Fibroblast of skin of scalp (primary cell): Measurements from ENCODE around the gene KMT5C.
"Not testable (repeated sequence)": the region's sequence is repeated elsewhere in the genome, so short reads cannot be mapped to it uniquely, and the experiment has no call there.

Experiments
- DNase-seq: peaks from one replicate; pipeline ENCODE4 v3.0.0-alpha.2; 2013

Gene KMT5C

DNA sequence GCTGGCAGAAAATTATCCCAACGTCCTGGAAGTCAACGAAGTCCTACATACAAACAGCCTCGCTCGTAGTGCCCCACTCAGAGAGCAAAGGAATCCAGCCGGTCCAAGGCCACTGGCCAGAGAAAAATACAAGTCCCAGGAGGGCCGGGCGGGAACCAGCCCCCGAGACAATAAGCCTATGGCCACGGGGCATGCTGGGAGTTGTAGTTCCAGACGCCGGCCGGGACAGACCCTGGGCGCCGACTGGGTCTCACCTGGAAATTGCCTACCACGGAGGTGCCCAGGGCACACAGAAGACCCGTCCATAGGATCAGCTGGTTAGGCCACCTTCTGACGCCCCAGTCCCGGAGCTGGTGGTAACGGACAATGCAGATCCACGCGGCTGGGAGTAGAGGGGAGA lies 19.9 kb upstream of the KMT5C start:
- peak; percentile 58 for DNase-seq

DNA sequence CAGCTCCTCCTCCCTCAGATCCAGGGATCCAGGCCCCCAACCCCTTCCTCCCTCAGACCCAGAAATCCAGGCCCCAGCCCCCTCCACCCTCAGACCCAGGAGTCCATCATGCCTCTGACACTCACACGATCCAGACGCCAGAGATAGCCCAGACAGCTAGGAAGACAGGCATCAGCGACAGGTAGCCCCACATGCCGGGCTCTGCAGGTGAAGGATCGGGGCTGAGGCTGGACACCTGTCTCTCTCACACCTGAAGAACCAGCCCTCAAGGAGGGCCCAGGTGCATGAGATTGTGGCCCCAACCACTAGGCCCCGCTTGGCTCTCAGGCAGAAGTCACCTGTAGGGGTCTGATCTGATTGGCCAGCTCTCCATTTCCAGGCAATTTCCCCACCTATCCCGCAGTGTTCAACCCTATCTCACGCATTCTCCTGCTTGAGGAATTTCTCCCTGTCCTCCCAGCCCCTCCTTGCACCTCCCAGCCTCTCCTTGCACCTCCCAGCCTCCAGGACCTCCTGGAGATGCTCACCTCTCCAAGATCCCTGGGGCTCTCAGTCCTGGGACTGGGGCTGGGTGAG lies 18.7 kb upstream of the KMT5C start:
- no peak for DNase-seq

DNA sequence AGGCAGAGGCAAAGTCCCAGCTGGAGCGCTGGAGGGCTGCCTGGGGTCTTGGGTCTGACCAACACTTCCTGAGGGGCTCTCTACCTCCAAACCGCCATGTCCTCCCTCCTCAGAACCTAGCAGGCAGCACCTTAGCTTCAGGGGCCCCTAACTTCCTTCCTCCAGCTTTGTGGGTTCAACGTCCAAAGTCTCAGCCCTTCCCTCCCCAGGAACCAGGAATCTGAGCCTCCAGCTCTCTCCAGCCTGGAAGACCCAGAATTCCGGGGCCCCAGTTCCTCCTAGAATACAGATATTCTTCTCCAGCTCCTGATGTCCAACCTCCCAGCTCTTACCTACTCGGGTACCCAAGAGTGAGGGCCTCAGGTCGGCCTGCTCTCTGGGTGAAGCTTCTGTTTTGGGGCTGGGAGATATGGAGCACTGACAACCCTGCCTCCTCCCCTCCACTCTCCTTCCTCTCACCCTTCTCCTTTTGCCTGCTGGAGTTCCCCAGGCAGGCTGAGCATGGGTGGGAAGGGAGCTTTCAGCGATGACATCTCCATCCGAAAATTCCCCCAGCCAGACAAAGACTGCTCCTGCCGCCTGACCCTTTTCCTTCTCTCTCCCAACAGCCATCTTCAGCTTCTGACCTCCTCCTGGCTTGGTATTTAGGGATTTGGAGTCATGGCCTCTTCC lies 18.1 kb upstream of the KMT5C start:
- no peak for DNase-seq

DNA sequence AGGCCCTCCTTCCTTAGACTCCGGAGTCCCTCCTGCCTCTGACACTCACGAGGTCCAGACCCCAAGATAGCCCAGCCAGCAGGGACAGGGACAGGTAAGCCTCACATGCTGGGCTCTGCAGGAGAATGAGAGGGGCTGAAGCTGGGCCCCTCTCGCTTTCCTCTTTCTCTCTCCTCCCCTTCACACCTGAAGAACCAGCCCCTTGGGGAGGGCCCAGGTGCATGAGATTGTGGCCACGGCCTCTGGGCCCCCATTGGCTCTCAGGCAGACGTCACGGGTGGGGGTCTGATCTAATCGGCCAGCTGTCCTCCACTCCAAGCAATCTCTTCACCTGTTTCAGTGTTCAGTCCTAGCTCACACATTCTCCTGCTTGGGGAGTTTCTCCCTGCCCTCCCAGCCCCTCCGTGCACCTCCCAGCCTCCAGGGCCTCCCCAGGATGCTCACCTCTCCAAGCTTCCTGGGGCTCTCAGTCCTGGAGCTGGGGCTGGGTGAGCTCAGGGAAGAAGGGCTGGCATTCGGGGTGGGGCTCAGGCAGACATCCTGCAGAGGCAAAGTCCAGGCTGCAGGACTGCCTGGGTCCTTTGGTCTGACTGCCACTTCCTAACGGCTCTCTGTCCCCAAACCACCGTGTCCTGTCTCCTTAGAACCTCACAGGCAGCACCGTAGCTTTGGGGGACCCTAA lies 17.3 kb upstream of the KMT5C start:
- no peak for DNase-seq

DNA sequence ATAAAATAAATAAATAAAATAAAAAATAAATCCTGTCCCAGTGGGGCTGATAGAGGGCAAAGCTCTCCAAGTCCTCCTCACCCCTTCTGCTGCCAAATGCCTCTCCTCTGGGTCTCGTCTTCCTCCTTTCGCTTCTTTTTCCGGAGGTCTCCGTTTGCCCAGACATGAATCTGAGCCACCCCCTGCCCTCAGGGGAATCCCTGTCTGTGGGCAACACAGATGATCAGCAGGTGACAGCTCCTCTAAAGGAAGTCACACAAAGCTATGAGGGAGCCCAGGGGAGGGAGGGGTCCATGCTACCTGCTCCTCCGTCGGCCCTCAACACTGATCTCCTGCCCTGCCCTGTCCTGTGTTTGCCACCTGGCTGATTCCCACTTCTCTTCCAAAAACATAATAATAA lies 15.0 kb upstream of the KMT5C start:
- no peak for DNase-seq

DNA sequence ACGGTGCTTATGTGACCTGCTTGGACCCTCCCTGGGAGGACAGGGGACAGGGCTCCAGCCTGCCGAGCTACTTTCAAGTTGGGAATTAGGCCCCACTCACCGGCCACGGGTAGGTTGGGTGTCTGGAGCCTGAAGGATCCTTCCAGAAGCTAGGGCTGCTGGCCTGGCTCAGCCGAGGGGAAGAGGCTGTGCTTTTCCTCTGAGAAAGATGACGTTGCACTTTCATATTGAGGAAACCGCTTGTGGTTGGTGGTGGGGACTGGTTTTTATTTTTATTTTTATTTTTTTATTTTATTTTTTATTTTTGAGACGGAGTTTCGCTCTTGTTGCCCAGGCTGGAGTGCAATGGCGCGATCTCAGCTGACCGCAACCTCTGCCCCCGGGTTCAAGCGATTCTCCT lies 14.5 kb upstream of the KMT5C start, which contains the start of gene TMEM150B:
Gene TMEM150B (minus strand): TSS at position 170 of the 400 bp plus-strand sequence. CDS start 4,305 bp downstream, outside the sequence.
- no peak for DNase-seq

DNA sequence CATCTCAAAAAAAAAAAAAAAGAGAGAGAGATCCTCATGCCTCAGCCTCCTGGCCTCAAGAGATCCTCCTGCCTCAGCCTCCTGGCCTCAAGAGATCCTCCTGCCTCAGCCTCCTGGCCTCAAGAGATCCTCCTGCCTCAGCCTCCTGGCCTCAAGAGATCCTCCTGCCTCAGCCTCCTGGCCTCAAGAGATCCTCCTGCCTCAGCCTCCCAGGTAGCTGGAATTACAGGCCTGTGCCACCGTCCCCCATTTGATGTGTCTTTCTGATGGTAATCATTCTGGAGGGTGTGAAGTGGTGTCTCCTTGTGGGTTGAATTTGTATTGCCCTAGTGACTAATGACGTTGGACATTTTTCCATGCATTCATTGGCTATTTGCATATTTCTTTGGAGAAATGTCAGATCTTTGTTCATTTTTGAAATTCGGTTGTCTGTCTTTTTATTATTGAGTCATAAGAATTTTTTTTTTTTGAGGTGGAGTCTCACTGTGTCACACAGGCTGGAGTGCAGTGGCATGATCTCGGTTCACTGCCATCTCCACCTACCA lies 10.8 kb upstream of the KMT5C start:
- DNase-seq, result not testable (repeated sequence)

DNA sequence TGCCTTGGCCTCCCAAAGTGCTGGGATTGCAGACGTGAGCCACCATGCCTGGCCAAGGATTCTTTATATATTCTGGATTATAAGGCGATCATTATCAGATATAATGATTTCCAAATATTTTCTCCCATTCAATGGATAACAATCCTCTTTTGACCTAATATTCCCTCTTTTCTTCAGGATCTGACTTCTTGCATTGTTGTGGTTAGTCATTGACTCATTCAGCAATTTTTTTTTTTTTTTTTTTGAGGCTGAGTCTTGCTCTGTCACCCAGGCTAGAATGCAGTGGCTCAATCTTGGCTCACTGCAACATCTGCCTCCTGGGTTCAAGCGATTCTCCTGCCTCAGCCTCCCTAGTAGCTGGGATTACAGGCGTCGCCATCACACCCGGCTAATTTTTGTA lies 9.9 kb upstream of the KMT5C start:
- DNase-seq, result peak; percentile 50

DNA sequence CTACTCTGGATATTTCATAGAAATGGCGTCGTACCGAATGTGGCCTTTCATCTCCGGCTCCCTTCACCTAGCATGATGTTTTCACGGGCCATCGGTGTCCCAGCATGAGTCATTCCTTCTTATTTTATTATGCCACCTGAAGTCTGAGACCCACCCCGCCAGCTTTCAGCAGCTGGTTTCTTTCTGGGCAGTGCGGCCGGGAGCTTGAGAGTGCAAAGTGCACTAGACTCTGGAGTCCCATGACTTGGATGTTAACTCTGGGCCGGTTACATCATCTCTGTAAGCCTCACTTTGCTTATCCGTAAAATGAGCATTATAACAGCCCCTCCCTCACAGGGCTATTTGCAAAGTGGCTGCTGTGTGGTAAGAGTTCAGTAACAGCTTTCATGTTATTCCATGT lies 5.8 kb upstream of the KMT5C start:
- no peak for DNase-seq

DNA sequence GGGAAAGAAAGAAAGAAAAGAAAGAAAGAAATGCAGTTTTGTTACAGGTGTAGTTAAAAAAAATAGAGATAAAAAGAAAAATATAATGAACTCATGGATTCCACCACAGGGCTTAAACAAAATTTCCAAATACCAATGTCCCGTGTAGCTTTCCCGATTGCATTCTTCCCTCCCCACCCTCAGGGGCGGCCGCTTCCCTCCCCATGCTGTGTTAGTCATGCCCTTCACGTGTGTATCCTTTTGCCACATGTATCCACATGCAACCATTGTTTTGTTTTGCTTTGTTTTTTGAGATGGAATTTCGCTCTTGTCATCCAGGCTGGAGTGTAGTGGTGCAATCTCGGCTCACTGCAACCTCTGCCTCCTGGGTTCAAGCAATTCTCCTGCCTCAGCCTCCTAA lies 3.6 kb upstream of the KMT5C start:
- DNase-seq, result peak; percentile 54

DNA sequence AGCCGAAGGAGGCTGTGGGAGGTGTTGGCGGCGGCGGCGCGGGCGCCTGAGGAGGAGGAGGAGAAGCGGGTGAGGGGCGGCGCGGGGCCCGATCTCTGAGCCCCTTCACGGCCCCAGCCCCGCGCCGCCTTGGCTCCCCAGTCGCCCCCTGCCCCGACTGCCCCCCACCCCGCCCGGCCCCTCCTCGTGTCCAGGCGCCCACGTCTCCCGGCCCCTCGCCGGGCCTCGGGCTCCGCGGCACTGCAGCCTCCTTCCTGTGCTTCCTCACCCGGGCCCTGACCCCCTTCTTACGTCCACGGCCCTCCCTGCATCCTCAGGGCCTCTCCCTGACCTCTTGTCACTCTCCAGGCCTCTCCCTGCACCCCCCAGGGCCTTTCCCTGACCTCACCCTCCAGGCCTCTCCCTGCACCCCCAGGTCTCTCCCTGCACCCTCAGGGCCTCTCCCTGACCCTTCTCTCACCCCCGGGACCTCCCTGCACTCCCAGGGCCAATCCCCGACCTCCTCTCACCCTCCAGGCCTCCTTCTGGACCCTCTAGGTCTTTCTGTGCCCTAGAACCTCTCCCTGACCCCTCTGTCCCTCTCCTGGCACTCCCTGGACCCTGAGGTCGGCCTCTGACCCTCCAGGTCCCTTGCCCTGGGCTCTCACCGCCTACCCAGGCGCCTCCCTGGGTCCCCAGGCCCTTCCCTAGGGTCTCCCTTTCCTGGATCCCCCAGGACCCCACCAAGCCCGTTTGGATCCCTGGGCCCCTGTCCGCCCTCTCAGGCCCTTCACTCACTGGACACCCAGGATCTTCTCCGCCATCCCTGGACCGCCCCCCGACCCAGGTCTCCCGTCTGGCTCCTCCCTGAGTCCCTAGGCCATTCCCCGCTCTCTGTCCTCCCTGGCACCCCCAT lies 460 bp downstream of the KMT5C start:
- DNase-seq, result no peak

DNA sequence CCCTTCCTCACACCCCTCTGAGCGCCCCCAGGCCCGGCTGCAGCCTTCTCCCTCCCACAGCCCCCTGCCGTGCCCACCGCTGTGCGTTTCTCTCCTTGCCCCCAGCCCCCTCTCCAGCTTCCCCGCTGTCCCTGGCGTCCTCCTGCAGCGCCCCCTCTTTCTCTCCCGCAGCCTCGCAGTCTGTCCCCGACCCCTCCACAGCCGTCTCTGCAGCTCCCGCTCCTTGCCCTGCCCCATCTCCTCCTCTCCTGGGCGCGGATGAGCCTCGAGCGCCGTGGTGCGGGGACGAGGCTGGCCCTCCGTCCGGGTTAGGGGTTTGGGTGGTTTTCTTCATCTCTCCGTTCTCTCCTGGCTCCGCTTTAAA lies 1.1 kb downstream of the KMT5C start:
- no peak for DNase-seq

DNA sequence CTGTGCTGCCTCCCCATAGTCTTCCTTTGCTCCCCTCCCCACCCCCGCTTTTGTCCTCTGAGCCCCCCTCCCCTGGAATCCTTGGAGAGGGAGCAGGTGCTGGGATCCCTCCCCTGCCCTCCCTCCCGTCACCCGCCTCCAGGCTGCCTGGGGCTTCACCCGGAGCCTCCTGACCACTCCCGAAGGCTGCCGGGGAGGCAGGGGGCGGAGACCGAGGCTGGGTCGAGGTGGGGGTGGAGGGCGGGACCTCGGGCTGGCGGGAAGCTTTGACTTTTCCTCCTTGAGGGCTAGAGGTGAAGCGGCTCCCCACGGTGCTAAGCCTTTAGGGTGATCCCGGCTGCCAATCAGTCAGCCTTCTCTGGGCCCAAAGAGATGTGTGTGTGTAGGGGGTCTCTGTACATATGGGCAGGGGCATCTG lies 1.5 kb downstream of the KMT5C start:
- DNase-seq, result peak; percentile 61

DNA sequence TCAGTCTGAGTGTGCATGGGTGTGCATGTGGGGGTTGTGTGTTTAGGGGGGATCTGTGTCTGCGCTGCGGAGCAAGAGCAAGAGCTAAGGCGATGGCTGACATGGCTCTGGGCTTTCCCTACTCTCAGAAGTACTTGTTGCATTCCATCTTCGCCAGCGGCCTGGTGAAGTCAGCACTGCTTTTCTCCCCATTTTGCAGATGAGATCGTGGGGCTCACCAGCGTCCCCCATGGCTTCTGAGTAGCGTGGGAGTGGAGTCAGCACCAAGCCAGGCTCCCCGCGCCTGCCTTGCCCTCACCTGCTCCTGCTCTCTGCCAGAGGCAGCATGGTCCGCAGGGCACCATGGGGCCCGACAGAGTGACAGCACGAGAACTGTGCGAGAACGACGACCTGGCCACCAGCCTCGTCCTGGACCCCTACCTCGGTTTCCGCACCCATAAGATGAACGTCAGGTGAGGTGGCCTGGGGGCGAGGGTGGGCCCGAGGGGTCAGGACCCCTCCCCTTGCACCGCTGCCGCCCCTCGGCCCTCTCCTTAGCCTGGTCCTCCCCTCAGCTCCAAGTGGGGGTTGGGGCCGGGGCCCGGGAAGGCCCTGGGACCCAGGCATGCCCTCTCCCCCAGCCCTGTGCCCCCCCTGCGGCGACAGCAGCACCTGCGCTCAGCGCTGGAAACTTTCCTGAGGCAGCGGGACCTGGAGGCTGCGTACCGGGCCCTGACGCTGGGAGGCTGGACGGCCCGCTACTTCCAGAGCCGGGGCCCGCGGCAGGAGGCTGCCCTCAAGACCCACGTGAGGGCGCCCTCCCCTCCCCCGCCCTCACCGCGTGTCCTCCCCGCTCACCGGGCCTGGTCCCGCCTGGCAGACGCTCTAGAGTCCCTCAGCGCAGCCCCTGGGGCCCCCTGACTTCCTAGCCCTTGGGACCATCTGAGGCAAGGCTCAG lies 2.2 kb downstream of the KMT5C start:
- no peak for DNase-seq

DNA sequence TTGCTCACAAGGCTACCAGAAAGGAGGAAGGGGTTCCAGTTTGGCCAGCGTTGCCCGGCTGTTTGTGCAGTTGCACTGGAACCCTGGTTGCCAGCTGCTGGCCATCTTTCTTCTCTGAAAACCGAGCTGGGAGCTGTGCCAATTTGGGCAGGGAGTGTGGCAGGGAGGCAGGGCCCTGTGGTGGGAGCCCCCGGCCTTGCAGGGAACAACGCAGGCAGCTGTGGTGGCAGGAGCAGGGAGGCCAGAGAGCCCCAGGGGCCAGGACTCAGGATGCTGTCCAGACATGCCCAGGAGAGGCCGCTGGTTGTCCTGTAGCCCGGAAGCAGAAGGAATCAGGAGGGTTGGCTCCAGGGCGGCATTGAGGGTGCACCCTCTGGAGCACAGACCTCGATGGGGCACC lies 4.8 kb downstream of the KMT5C start:
- no peak for DNase-seq

DNA sequence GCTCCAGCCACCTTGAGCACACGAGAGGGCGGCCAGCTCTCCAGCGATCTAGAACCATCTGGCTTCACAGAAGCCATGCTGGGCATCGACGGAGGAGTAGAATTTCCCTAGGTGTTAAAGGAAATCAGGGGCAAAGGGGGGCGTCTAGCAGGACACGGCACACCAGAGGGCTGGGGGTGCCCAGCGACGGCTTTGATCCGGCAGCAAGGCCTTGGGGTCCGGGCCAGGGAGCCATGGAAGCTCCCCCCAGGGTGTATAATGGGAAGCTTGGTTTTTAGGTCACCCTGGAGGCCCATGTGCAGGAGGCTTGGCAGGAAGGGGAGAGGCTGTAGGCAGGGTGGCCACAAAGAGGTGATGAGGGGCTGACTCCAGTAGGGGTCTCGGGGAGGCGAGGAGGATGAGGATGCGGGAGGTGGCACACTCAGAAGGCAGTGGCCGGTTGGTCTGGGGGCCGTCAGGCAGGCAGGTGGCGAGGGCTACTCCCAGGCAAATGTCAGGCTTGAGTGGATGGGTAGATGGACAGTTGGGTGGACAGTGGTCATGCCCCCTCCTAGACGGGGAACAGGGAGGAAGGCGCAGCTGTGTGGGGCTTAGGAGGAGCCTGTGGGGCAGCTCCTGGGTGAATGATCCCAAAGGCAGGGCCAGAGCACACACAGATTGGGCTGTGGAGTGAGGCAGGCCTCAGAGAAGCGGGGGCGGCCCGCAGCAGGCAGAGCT lies 5.6 kb downstream of the KMT5C start:
- no peak for DNase-seq

DNA sequence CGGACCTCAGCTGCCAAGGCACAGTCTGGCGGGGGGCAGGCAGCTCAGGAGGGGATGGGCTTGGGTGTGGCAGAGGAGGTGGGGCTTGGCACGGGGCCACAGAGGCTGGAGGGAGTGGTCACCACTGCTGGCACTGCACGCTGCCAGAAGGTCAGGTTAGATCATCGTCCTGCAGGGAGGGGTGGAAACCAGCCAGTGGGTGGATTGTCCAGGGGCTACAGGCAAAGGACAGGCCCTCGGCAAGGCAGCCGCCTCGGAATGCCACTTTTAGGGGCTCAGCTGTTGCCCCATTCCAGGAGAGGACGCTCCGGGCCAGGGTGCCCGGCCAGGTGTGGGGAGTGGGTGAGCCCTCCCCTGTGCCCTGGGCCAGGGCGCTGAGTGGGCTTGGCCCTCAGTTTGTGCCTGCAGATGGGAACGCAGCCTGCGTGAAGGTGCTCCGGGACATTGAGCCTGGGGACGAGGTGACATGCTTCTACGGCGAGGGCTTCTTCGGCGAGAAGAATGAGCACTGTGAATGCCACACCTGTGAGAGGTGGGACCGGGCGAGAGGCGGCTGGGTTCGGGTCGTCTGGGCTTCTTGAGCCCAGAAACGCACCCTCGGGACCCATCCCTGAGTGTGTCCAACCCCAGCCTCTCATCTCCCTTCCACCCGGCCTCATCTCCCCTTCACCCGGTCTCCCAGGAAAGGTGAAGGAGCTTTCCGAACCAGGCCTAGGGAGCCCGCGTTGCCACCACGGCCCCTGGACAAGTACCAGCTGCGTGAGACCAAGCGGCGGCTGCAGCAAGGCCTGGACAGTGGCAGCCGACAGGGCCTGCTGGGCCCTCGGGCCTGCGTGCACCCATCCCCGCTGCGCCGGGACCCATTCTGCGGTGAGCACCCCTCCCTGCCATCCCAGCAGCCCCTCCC lies 6.4 kb downstream of the KMT5C start:
- no peak for DNase-seq

DNA sequence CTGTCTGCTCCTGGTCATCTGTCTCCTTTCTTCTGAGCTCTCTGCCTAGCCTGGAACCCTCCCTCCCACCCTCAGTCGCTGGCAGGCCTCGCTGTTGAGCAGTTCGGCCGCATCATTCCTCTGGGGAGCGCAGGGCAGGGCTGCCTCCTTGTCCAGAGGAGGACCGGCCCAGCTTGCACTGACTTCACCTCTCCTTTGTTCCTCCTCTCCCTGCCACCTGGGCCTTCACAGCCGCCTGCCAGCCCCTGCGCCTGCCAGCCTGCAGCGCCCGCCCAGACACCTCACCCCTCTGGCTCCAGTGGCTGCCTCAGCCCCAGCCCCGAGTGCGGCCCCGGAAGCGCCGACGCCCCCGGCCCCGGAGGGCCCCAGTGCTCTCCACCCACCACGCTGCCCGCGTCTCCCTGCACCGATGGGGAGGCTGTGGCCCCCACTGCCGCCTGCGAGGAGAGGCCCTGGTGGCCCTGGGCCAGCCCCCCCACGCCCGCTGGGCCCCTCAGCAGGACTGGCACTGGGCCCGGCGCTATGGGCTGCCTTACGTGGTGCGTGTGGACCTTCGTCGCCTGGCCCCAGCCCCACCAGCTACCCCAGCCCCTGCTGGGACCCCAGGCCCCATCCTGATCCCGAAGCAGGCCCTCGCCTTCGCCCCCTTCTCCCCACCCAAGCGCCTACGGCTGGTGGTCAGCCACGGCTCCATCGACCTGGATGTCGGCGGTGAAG lies 7.2 kb downstream of the KMT5C start:
- no peak for DNase-seq

DNA sequence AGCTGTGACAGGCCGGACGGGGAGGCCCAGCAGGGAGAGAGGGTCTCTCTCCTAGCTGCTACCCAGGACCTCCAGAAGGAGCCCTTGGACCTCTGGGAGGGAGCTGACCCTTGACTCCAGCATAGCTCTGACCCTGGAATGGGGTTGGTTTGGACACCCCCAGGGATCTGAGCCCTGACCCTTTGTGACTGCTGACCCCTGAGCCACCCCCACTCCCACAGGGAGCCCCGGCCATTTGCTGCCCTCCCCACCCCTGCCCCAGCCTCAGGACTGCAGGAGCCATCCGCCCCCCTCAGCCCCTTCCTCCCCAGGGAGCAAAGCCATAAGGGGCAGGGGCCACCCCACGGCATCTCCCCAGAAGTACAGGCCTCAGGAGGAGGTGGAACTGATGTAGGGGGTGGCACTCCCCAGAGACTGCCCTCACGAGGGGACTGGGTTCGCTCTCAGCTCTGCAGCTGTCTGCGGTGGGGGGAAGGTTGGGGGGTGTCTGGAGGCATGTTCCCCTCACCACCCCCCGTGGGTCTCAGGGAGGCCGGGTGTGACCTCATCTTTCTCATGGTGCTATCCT lies 7.8 kb downstream of the KMT5C start:
- DNase-seq, result no peak
